Adrenal gland (tissue), 12 donors: ENCODE data around the gene CAMK1D. TPM values are rescaled to one million over a fixed set of nuclear protein-coding genes. Genes with fewer than 3 reads are reported as not detected.
"Not testable (repeated sequence)": the region's sequence is repeated elsewhere in the genome, so short reads cannot be mapped to it uniquely, and the experiment has no call there.

Source experiments
- DNase-seq, 7 donors: peaks; one replicate each; pipeline ENCODE4 v3.0.0-alpha.2; 2019 to 2020
- H3K27ac ChIP-seq, 5 donors: fragments of 200-600 bp; sonication (generic) in 4 of 5; 1 replicate in 3 of 5; 2 replicates in 2 of 5; pipeline versions ENCODE4 v1.5.1 to v1.8.0; 2016 to 2020; ENCODE audit warnings: mild to moderate bottlenecking in 1 of 5
- H3K27me3 ChIP-seq: fragments of 200-600 bp; 2 replicates; pipeline ENCODE4 v1.8.0; 2021
- H3K36me3 ChIP-seq, 2 donors: fragments of 200-600 bp; replicated peaks in 1 of 2; 1 replicate in 1 of 2; 2 replicates in 1 of 2; pipeline versions ENCODE4 v1.5.1 to v1.8.0; 2018 to 2022
- H3K4me1 ChIP-seq, 2 donors: fragments of 200-600 bp; replicated peaks in 1 of 2; 1 replicate in 1 of 2; 2 replicates in 1 of 2; pipeline versions ENCODE4 v1.5.1 to v1.8.0; 2018 to 2021
- H3K4me3 ChIP-seq, 4 donors: fragments of 200-600 bp; sonication (generic) in 3 of 4; one replicate each; pipeline ENCODE4 v1.5.1; 2016 to 2018
- H3K9me3 ChIP-seq, 3 donors: fragments of 200-600 bp; sonication (generic) in 1 of 3; replicated peaks in 1 of 3; 1 replicate in 2 of 3; 2 replicates in 1 of 3; pipeline versions ENCODE4 v1.5.1 to v1.8.0; 2016 to 2021
- POLR2A ChIP-seq, 2 donors: fragments of 450-650 bp; IDR thresholded peaks; one replicate each; pipeline ENCODE4 v1.6.1; 2017; ENCODE audit warnings: antibody characterized with exemption in 2 of 2, mild to moderate bottlenecking in 2 of 2, moderate library complexity in 1 of 2
- WGBS, 4 donors: extraction: QIAGEN DNeasy Blood & Tissue Kit in 2 of 4; methylation state at CpG; one replicate each; pipeline versions ENCODE4 v1.1.5 to v1.1.7; 2013 to 2017; 5-methylcytosine and 5-hydroxymethylcytosine counted together
- intact Hi-C, 2 donors: fragments of 100-400 bp; cut with DNase I; formaldehyde crosslinking; loops; one replicate each; pipeline versions ENCODE4 v1.14.1 to v1.15.0; 2022 to 2023
- polyA plus RNA-seq, 3 donors: library from polyadenylated mRNA; stranded (reverse); fragments of 200-250 nt in 2 of 3; fragments of 350-450 nt in 1 of 3; fragmentation: Illumina TruSeq in 1 of 3; extraction: RNeasy Lipid Tissue Mini Kit (QIAGEN cat#74804) in 1 of 3; gene quantifications; one replicate each; pipeline ENCODE4 v1.2.3, GENCODE V29; 2013 to 2014
- total RNA-seq, 9 donors: library from RNA; depleted of rRNA in 4 of 9; stranded (reverse); fragments of >200 nt in 4 of 9; fragments of 120-200 nt in 1 of 9; fragmentation: NEBNext Ultra II Directional in 1 of 9; extraction: Animal tissue kit (Norgen Biotek cat#: 25700) in 1 of 9; gene quantifications; one replicate each; pipeline versions ENCODE4 v1.1.0 to v1.2.4, GENCODE V29; 2013 to 2023
- TF ChIP-seq, protein P1 (sequence below), 6 experiments: fragments of 450-650 bp in 4 of 6; fragments of 200-600 bp in 2 of 6; sonication (generic) in 1 of 6; IDR thresholded peaks; 1 replicate in 5 of 6; 2 replicates in 1 of 6; pipeline versions ENCODE4 v1.5.1 to v1.8.0; 2016 to 2021; ENCODE audit warnings: antibody characterized with exemption in 6 of 6, mild to moderate bottlenecking in 2 of 6, moderate library complexity in 1 of 6
- donor health status: healthy with polysubstance abuse.
- donor health status: Bipolar disorder and iron deficiency.
- donor health status: DM: yes; HTN: yes; CAD: no.
- donor health status: DM: no; HTN: no; CAD: no.
- donor health status: DM: no; HTN: no; CAD: no.
- donor health status: DM: yes; HTN: yes; CAD: no.

CAMK1D gene
- total and polyA plus RNA-seq, 12 donors = 2.3 to 9.4 (median 6.5) TPM

DNA sequence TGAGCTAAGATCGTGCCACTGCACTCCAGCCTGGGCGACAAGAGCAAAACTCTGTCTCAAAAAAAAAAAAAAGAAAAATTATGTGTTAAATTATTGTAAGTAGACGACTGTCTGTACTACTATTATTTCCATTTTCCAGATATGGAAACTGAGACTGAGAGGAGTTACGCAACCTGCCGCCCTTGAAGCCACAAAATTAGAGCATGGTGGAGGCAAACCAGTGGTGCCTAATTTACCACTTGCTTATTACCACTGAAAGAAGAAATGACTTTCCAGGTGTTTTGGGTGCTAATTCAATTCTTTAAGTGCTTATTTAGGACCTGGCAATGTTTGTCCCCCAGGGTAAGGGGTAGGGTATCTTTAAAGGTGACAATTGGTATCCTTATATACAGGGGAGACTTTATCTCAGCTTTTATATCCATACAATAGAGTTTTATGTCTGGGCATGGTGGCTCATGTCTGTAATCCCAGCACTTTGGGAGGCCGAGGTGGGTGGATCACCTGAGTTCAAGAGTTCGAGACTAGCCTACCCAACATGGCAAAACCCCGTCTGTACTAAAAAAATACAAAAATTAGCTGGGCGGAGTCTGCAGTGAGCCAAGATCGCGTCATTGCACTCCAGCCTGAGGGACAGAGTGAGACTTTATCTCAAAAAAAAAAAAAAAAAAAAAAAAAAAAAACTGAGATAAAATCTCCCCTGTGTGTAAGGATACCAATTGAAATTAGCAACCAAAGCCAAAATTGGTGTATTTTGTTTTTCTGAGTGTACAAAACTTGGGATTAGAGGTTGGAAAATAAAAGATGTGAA, 16.6 kb upstream of the CAMK1D start:
- H3K9me3 ChIP-seq = no peaks in the 10 kb centered on the region
- DNase-seq = peak in 6 of 7 donors; percentile 31 to 64 (median 42)
- no peaks in the 10 kb centered on the region for H3K36me3 ChIP-seq
- H3K27ac ChIP-seq = peak overlapping the region in 4 of 5 donors; percentile 52 to 82 (median 62)
- H3K27me3 ChIP-seq = no peaks in the 10 kb centered on the region
- intact Hi-C loops = no loop called here
- WGBS, 4 donors = 58 to 64% (median 63%) methylated on average over 10 to 11 of the region's 11 CpGs
- no peak overlapping the region for H3K4me3 ChIP-seq
- TF ChIP-seq, protein P1, sequence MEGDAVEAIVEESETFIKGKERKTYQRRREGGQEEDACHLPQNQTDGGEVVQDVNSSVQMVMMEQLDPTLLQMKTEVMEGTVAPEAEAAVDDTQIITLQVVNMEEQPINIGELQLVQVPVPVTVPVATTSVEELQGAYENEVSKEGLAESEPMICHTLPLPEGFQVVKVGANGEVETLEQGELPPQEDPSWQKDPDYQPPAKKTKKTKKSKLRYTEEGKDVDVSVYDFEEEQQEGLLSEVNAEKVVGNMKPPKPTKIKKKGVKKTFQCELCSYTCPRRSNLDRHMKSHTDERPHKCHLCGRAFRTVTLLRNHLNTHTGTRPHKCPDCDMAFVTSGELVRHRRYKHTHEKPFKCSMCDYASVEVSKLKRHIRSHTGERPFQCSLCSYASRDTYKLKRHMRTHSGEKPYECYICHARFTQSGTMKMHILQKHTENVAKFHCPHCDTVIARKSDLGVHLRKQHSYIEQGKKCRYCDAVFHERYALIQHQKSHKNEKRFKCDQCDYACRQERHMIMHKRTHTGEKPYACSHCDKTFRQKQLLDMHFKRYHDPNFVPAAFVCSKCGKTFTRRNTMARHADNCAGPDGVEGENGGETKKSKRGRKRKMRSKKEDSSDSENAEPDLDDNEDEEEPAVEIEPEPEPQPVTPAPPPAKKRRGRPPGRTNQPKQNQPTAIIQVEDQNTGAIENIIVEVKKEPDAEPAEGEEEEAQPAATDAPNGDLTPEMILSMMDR (IDR thresholded peaks at IDR 0.05) = no peak
- no peak for TF ChIP-seq POLR2A (IDR thresholded peaks at IDR 0.05)
- peaks cover 4 to 22% of the 10 kb centered on the region in 2 donors for H3K4me1 ChIP-seq

DNA sequence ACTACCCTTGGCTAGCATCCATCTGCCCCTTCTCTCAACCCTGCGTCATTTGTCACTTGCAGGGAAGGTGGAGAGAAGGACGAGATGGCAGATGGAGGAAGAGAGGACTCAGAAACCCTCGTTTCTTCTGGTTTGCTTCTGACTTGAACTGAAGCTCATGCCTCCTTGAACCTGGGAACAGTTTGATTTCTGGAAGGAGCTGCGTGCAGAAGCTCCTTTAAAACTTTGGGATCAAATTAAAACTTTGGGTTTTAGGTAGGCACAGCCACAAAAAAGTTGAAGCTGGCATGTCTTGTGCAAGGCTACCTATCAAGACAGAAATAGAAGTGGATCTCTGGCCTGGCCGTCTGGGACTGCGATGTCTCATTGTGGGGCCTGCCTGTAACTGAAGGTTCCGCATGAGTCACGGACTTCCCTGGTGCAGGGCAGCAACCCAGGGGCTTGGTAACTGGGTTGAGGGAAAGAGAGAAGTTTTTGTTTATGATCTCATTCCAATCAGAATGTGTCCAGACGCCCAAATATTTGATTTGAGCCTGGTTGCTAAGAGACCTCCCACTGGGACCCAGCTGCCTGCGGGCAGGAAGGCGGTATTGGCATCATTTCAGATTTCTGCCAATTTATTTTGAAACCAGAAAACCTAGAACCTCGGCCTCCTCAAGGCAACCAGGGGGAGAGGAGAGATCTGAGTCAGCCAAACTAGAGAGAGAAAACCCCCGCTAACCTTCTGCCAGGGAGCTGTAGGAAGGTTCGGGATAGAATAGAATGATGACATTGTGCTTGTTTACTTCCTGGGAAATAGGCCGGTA, 15.8 kb upstream of the CAMK1D start:
- Histone ChIP-seq H3K4me1 (peaks cover 4 to 22% of the 10 kb centered on the region in 2 donors), H3K4me3 (no peak overlapping the region), H3K9me3 (no peaks in the 10 kb centered on the region), H3K27me3 (no peaks in the 10 kb centered on the region), H3K27ac (peak overlapping the region; percentile 38 to 82 (median 53)), H3K36me3 (no peaks in the 10 kb centered on the region)
- TF ChIP-seq, protein P1 (IDR thresholded peaks at IDR 0.05) = no peak
- peak in 1 of 2 donors; percentile 53 for TF ChIP-seq POLR2A (IDR thresholded peaks at IDR 0.05)
- DNase-seq = peak; percentile 75 to 94 (median 90)
- intact Hi-C loops = no loop called here
- 14 to 17% (median 17%) methylated on average over 14 to 15 of the region's 15 CpGs for WGBS, 4 donors

- DNase-seq = no peak
- H3K4me1 ChIP-seq = peaks cover 4 to 19% of the 10 kb centered on the region in 2 donors
- no peaks in the 10 kb centered on the region for H3K27me3 ChIP-seq
- peak overlapping the region in 3 of 5 donors; percentile 38 to 82 (median 72) for H3K27ac ChIP-seq
- TF ChIP-seq, protein P1 (IDR thresholded peaks at IDR 0.05) = no peak
- no peak for TF ChIP-seq POLR2A (IDR thresholded peaks at IDR 0.05)
- no peaks in the 10 kb centered on the region for H3K9me3 ChIP-seq
- H3K36me3 ChIP-seq = no peaks in the 10 kb centered on the region
- no peak overlapping the region for H3K4me3 ChIP-seq
- 80 to 95% (median 84%) methylated on average over 6 of the region's 6 CpGs for WGBS, 4 donors
- intact Hi-C loops = no loop called here
Observed at GRCh38 chr10:12334186-12334530, 15.2 kb upstream of the CAMK1D start.

DNA sequence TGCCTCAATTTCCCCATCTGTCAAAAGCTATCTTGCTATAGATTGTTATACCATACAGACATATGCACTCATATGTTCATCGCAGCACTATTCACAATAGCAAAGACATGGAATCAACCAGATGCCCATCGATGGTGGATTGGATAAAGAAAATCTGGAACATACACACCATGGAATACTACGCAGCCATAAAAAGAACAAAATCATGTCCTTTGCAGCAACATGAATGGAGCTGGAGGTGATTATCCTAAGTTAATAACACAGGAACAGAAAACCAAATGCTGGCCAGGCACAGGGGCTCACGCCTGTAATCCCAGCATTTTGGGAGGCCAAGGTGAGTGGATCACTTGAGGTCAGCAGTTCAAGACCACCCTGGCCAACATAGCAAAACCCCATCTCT, 14.2 kb upstream of the CAMK1D start:
- 72 to 95% (median 75%) methylated on average over 4 of the region's 4 CpGs for WGBS, 4 donors
- H3K9me3 ChIP-seq, intact Hi-C loops: not testable (repeated sequence)

More for the DNA sequence above, 14.2 kb upstream of the CAMK1D start:
- not testable (repeated sequence) for H3K4me3 ChIP-seq, H3K36me3 ChIP-seq, H3K27ac ChIP-seq, DNase-seq, H3K27me3 ChIP-seq
- peaks cover 4 to 18% of the 10 kb centered on the region in 2 donors for H3K4me1 ChIP-seq
